Measurements from ENCODE around the gene SLMAP. TPM values are rescaled to one million over a fixed set of nuclear protein-coding genes. Genes with fewer than 3 reads are reported as not detected.

SLMAP gene
- 22.5 and 24.8 TPM in 2 replicates for total RNA-seq

GRCh38 chr3:57755741-57756527 is at the start of gene SLMAP:
TSS of gene SLMAP (plus strand) at chr3:57756309. CDS start at chr3:57757652, 1,343 bp downstream.

Other genes starting within 250 kb of the SLMAP start
- gene DNAH12, start 212.0 kb upstream of the SLMAP start, total RNA-seq: not detected in 2 replicates
- 9.3 and 11.2 TPM in 2 replicates for gene PDE12, start 200.0 kb upstream of the SLMAP start, total RNA-seq
- gene ARF4, start 159.0 kb upstream of the SLMAP start, total RNA-seq: 176 and 373 TPM in 2 replicates
- gene DENND6A, start 63.2 kb upstream of the SLMAP start, total RNA-seq: 7.9 and 8.0 TPM in 2 replicates